ENCODE data around the gene CRAMP1. TPM values are rescaled to one million over a fixed set of nuclear protein-coding genes. Genes with fewer than 3 reads are reported as not detected.

Gene CRAMP1
- total RNA-seq, 1 donor from 2014 or later = 11.7 TPM

- H4K20me1 ChIP-seq (ENCODE audit: low read depth) = no peaks in the 10 kb centered on the region
- no peaks in the 10 kb centered on the region for H3F3A ChIP-seq (ENCODE audit: low read depth)
- H3K9me3 Mint-ChIP-seq = no peaks in the 10 kb centered on the region
- no peak overlapping the region for H3K4me3 Mint-ChIP-seq
- no peak overlapping the region for H2AFZ ChIP-seq (replicated peaks)
- H3K36me3 ChIP-seq = no peaks in the 10 kb centered on the region
- H3K9me3 ChIP-seq (ENCODE audit: low read depth) = no peaks in the 10 kb centered on the region
- no peak overlapping the region for H3K9ac ChIP-seq
- no peaks in the 10 kb centered on the region for H3K79me2 ChIP-seq (ENCODE audit: low read depth)
- no peak overlapping the region for H3K4me3 ChIP-seq
- no peak overlapping the region for H3K4me2 ChIP-seq
- DNase-seq (ENCODE audit: low spot score) = no peak
- no peaks in the 10 kb centered on the region for H3K27me3 ChIP-seq
- peaks cover 24% of the 10 kb centered on the region for H3K36me3 Mint-ChIP-seq
- no peaks in the 10 kb centered on the region for H3K4me1 ChIP-seq
- no peak overlapping the region for H3K27ac ChIP-seq
- H3K27me3 Mint-ChIP-seq (ENCODE audit: insufficient read depth, low read depth) = no peaks in the 10 kb centered on the region
- no peak overlapping the region for H3K27ac Mint-ChIP-seq
- H3K4me1 Mint-ChIP-seq = no peaks in the 10 kb centered on the region
- TF ChIP-seq CTCF (IDR thresholded peaks at IDR 0.05) = no peak
- TF ChIP-seq EZH2phosphoT487 (IDR thresholded peaks at IDR 0.05) = no peak
- no peak for TF ChIP-seq EZH2 (IDR thresholded peaks at IDR 0.05)
Observed at GRCh38 chr16:1665829-1666228, 53.7 kb downstream of the CRAMP1 start.

- DNase-seq (ENCODE audit: low spot score) = no peak
- Mint-ChIP-seq H3K4me3 (no peak overlapping the region), H3K36me3 (peaks cover 29% of the 10 kb centered on the region), H3K4me1 (no peaks in the 10 kb centered on the region), H3K9me3 (no peaks in the 10 kb centered on the region), H3K27ac (no peak overlapping the region), H3K27me3 (ENCODE audit: insufficient read depth, low read depth) (no peaks in the 10 kb centered on the region)
- Histone ChIP-seq H4K20me1 (ENCODE audit: low read depth) (no peaks in the 10 kb centered on the region), H3K9me3 (ENCODE audit: low read depth) (no peaks in the 10 kb centered on the region), H3K27me3 (no peaks in the 10 kb centered on the region), H3K79me2 (ENCODE audit: low read depth) (no peaks in the 10 kb centered on the region), H3K4me2 (no peak overlapping the region), H2AFZ (replicated peaks) (no peak overlapping the region), H3K4me1 (no peaks in the 10 kb centered on the region), H3K4me3 (no peak overlapping the region), H3K9ac (no peak overlapping the region), H3F3A (ENCODE audit: low read depth) (no peaks in the 10 kb centered on the region), H3K36me3 (no peaks in the 10 kb centered on the region), H3K27ac (no peak overlapping the region)
- TF ChIP-seq CTCF (IDR thresholded peaks at IDR 0.05) = no peak
- no peak for TF ChIP-seq EZH2 (IDR thresholded peaks at IDR 0.05)
- no peak for TF ChIP-seq EZH2phosphoT487 (IDR thresholded peaks at IDR 0.05)
Observed at GRCh38 chr16:1666316-1666715, 54.2 kb downstream of the CRAMP1 start.

- no peak overlapping the region for H3K9ac ChIP-seq
- H3K4me1 ChIP-seq = no peaks in the 10 kb centered on the region
- no peaks in the 10 kb centered on the region for H3K36me3 ChIP-seq
- H2AFZ ChIP-seq (replicated peaks) = no peak overlapping the region
- Mint-ChIP-seq H3K27me3 (ENCODE audit: insufficient read depth, low read depth) (no peaks in the 10 kb centered on the region), H3K36me3 (peaks cover 33% of the 10 kb centered on the region), H3K4me1 (no peaks in the 10 kb centered on the region), H3K27ac (no peak overlapping the region), H3K4me3 (no peak overlapping the region), H3K9me3 (no peaks in the 10 kb centered on the region)
- H3K4me2 ChIP-seq = no peak overlapping the region
- no peak overlapping the region for H3K27ac ChIP-seq
- H3K4me3 ChIP-seq = no peak overlapping the region
- H3K9me3 ChIP-seq (ENCODE audit: low read depth) = no peaks in the 10 kb centered on the region
- TF ChIP-seq EZH2phosphoT487 (IDR thresholded peaks at IDR 0.05) (no peak), EZH2 (IDR thresholded peaks at IDR 0.05) (no peak), CTCF (IDR thresholded peaks at IDR 0.05) (no peak)
- no peaks in the 10 kb centered on the region for H3K27me3 ChIP-seq
- H4K20me1 ChIP-seq (ENCODE audit: low read depth) = no peaks in the 10 kb centered on the region
- H3F3A ChIP-seq (ENCODE audit: low read depth) = no peaks in the 10 kb centered on the region
- no peaks in the 10 kb centered on the region for H3K79me2 ChIP-seq (ENCODE audit: low read depth)
- no peak for DNase-seq (ENCODE audit: low spot score)
Observed at GRCh38 chr16:1667271-1667670, 55.1 kb downstream of the CRAMP1 start.

Data from neural progenitor cell (in vitro differentiated cells).